Endothelial cell of umbilical vein (primary cell): ENCODE measurements around the gene CPVL. TPM values are rescaled to one million over a fixed set of nuclear protein-coding genes. Genes with fewer than 3 reads are reported as not detected.

Experiments used
- BruUV-seq: library from RNA; stranded (reverse); fragments of 400-500 nt; replicated peaks from 2 replicates; lab custom pipeline; 2021; lab: Mats Ljungman, UMichigan
- CTCF ChIA-PET: fragments of 300-600, 350-600 bp; sonication (Branson Sonifier 250); formaldehyde crosslinking; loops from one replicate; lab custom pipeline; 2021; ENCODE audit warnings: antibody characterized with exemption, inconsistent platforms; lab: Charles Lee
- POLR2A ChIA-PET: fragments of 300-600, 350-600 bp; sonication (Branson Sonifier 250); formaldehyde crosslinking; loops from one replicate; lab custom pipeline; 2021; ENCODE audit warnings: antibody characterized with exemption, inconsistent platforms; lab: Charles Lee
- DNase-seq: peaks from one replicate; pipeline ENCODE4 v3.0.0-alpha.2; 2011; ENCODE audit warnings: low read depth, low spot score
- FAIRE-seq: peaks from 2 replicates; lab custom pipeline; 2011; peaks lifted over from hg19 to GRCh38; lab: Jason Lieb, UNC
- H2AFZ ChIP-seq: 2 replicates; pipeline ENCODE4 v1.6.0; 2012; ENCODE audit warnings: low read depth, low read length, control low read depth, inconsistent platforms
- H3K27ac ChIP-seq: 2 replicates; pipeline ENCODE4 v1.5.1; 2011; ENCODE audit warnings: low read depth, mild to moderate bottlenecking, control low read depth, low read length, moderate library complexity; ENCODE audit not compliant: insufficient read depth
- H3K27me3 ChIP-seq, 2 experiments: 2 replicates each; pipeline versions ENCODE4 v1.6.0 to v1.6.1; 2011; ENCODE audit warnings: low read length in 2 of 2, mixed read lengths in 1 of 2; ENCODE audit not compliant: control insufficient read depth in 2 of 2, insufficient read depth in 2 of 2
- H3K36me3 ChIP-seq, 2 experiments: 2 replicates in 1 of 2; 3 replicates in 1 of 2; pipeline ENCODE4 v1.5.1; 2011; ENCODE audit warnings: low read length in 2 of 2, mild to moderate bottlenecking in 1 of 2, moderate library complexity in 1 of 2; ENCODE audit not compliant: control insufficient read depth in 2 of 2, insufficient read depth in 2 of 2; ENCODE audit errors: extremely low read depth in 1 of 2
- H3K4me1 ChIP-seq: 3 replicates; pipeline ENCODE4 v1.5.1; 2011; ENCODE audit warnings: mild to moderate bottlenecking, low read length; ENCODE audit not compliant: control insufficient read depth, insufficient read depth; ENCODE audit errors: extremely low read depth
- H3K4me2 ChIP-seq: 2 replicates; pipeline ENCODE4 v1.6.1; 2011; ENCODE audit warnings: low read length, control low read depth, mixed read lengths; ENCODE audit not compliant: insufficient read depth
- H3K4me3 ChIP-seq, 3 experiments: fragments of 200-600 bp in 1 of 3; sonication (generic), shearing (Covaris generic) in 1 of 3; replicated peaks in 1 of 3; 2 replicates each; pipeline ENCODE4 v1.5.1; 2011 to 2016; ENCODE audit warnings: control low read depth in 3 of 3, low read length in 3 of 3, mild to moderate bottlenecking in 2 of 3, inconsistent platforms in 1 of 3, low read depth in 1 of 3, moderate library complexity in 1 of 3; ENCODE audit not compliant: insufficient read depth in 1 of 3
- H3K79me2 ChIP-seq: 2 replicates; pipeline ENCODE4 v1.6.0; 2012; ENCODE audit warnings: low read length, inconsistent platforms; ENCODE audit not compliant: control insufficient read depth, insufficient read depth
- H3K9ac ChIP-seq: replicated peaks from 2 replicates; pipeline ENCODE3; 2011; ENCODE audit warnings: low read length, control low read depth; ENCODE audit not compliant: insufficient read depth; ENCODE audit errors: extremely low read depth
- H3K9me1 ChIP-seq: replicated peaks from 3 replicates; pipeline ENCODE4 v1.6.0; 2011; ENCODE audit warnings: mild to moderate bottlenecking, low read length; ENCODE audit not compliant: control insufficient read depth, insufficient read depth; ENCODE audit errors: extremely low read depth
- H3K9me3 ChIP-seq: replicated peaks from 2 replicates; pipeline ENCODE4 v1.5.1; 2012; ENCODE audit warnings: low read length, inconsistent platforms; ENCODE audit not compliant: control insufficient read depth, insufficient read depth
- H4K20me1 ChIP-seq: replicated peaks from 2 replicates; pipeline ENCODE3; 2011; ENCODE audit warnings: mild to moderate bottlenecking, low read length; ENCODE audit not compliant: control insufficient read depth, insufficient read depth; ENCODE audit errors: extremely low read depth
- EZH2 ChIP-seq: IDR thresholded peaks from 2 replicates; pipeline ENCODE4 v1.6.1; 2012; ENCODE audit warnings: borderline replicate concordance, low read depth, mild to moderate bottlenecking, moderate library complexity, low read length, inconsistent platforms; ENCODE audit not compliant: severe bottlenecking
- FOS ChIP-seq: IDR thresholded peaks from 2 replicates; pipeline ENCODE4 v1.6.1; 2011; ENCODE audit warnings: mild to moderate bottlenecking, low read length, moderate library complexity, borderline replicate concordance; ENCODE audit not compliant: insufficient read depth
- GATA2 ChIP-seq: IDR thresholded peaks from 2 replicates; pipeline ENCODE4 v1.7.0; 2011; ENCODE audit warnings: low read depth, mild to moderate bottlenecking, moderate library complexity, mixed read lengths, low read length; ENCODE audit not compliant: insufficient read length, insufficient read depth
- JUN ChIP-seq: IDR thresholded peaks from 2 replicates; pipeline ENCODE4 v1.6.1; 2011; ENCODE audit warnings: borderline replicate concordance, low read depth; ENCODE audit not compliant: insufficient read length, insufficient read depth
- MYC ChIP-seq: IDR thresholded peaks from one replicate; pipeline ENCODE4 v1.6.1; 2011; ENCODE audit warnings: mild to moderate bottlenecking, low read depth, low read length
- POLR2A ChIP-seq: IDR thresholded peaks from 2 replicates; pipeline ENCODE4 v1.6.1; 2012; ENCODE audit warnings: low read depth, mild to moderate bottlenecking, control low read depth, low read length
- dilution Hi-C: fragments of 300-500 bp; cut with MboI; formaldehyde crosslinking; loops from one replicate; pipeline ENCODE4 v1.15.0; 2019; ENCODE audit warnings: low sequenced_read_pairs; ENCODE audit not compliant: extremely low pct_ligation_motif_present
- intact Hi-C: fragments of 100-400 bp; cut with micrococcal nuclease; formaldehyde crosslinking; loops from one replicate; pipeline ENCODE4 v1.10.0; 2022
- polyA plus RNA-seq, 4 experiments: library from polyadenylated mRNA; depleted of rRNA in 3 of 4; stranded (reverse) in 3 of 4; unstranded in 1 of 4; fragments of >200 nt; gene quantifications; 2 replicates each; pipeline versions ENCODE4 v1.2.1 to v1.2.3, GENCODE V29; 2011 to 2012; ENCODE audit warnings: missing spikeins in 1 of 4
- total RNA-seq: library from RNA; stranded (reverse); gene quantifications from 2 replicates; pipeline ENCODE4 v1.2.3, GENCODE V29; 2021
- TF ChIP-seq, protein P1 (sequence below), 2 donors: IDR thresholded peaks; 1 replicate in 1 of 2; 2 replicates in 1 of 2; pipeline ENCODE4 v1.5.1; 2011; ENCODE audit warnings: low read length in 2 of 2, mild to moderate bottlenecking in 2 of 2, moderate library complexity in 2 of 2, control low read depth in 1 of 2, inconsistent platforms in 1 of 2, low read depth in 1 of 2; ENCODE audit not compliant: insufficient read depth in 1 of 2; ENCODE audit errors: extremely low read depth in 1 of 2
- TF ChIP-seq, protein P2 (sequence below): IDR thresholded peaks from 2 replicates; pipeline ENCODE4 v1.6.1; 2011; ENCODE audit not compliant: insufficient read depth, insufficient read length

The CPVL gene
- total and polyA plus RNA-seq, 2 donors (not counting 3 experiments of a cell fraction or from before 2014, with no cell fraction given) = 0.14 TPM; not detected in 1

DNA sequence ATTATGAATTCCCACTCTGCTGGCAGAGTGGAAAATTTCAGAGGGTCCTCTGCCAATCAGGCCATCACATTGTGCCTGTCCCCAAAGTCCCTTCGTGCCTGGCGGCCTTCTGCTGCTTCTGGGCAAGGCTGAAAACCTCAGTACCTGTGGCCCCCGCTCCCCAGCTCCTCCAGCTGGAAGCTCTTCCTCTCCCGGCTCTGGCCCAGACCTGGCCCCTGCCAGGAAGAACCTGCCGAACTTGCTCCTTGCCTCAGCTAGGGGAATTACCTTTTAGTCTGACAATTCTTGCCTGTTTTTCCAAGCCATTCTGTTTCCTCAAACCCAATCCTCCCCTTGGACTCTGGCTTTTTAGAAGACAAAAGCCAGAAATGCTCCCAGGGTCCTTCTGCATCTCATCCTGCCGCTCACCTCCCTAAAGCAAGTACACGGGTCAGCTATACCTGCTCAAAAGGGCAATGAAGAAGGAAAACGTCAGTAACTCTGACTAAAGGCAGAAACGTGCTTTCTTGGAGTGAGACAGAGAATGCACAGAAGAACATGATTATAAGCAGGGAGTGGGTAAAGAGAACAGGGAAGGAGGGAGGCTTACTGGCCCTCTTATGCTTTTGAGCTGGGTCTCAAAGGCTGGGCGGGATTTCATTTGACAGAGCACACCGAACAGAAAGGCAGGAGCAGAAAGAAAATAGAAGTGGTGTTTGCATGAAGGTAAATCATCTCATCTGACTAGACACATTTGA is 160.1 kb downstream of the CPVL start:
- H4K20me1 ChIP-seq = no peaks in the 10 kb centered on the region
- H3K9ac ChIP-seq = no peak overlapping the region
- no peaks in the 10 kb centered on the region for H3K36me3 ChIP-seq
- no peak for TF ChIP-seq FOS
- no peak for TF ChIP-seq GATA2
- TF ChIP-seq EZH2 = no peak
- no peak for TF ChIP-seq POLR2A
- TF ChIP-seq MYC = no peak
- TF ChIP-seq, protein P1, sequence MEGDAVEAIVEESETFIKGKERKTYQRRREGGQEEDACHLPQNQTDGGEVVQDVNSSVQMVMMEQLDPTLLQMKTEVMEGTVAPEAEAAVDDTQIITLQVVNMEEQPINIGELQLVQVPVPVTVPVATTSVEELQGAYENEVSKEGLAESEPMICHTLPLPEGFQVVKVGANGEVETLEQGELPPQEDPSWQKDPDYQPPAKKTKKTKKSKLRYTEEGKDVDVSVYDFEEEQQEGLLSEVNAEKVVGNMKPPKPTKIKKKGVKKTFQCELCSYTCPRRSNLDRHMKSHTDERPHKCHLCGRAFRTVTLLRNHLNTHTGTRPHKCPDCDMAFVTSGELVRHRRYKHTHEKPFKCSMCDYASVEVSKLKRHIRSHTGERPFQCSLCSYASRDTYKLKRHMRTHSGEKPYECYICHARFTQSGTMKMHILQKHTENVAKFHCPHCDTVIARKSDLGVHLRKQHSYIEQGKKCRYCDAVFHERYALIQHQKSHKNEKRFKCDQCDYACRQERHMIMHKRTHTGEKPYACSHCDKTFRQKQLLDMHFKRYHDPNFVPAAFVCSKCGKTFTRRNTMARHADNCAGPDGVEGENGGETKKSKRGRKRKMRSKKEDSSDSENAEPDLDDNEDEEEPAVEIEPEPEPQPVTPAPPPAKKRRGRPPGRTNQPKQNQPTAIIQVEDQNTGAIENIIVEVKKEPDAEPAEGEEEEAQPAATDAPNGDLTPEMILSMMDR (IDR thresholded peaks at IDR 0.05; ENCODE audit: extremely low read depth in 1 of 2, insufficient read depth in 1 of 2, low read depth in 1 of 2, low read length in 2 of 2) = no peak
- no peak for TF ChIP-seq JUN
- TF ChIP-seq, protein P2, sequence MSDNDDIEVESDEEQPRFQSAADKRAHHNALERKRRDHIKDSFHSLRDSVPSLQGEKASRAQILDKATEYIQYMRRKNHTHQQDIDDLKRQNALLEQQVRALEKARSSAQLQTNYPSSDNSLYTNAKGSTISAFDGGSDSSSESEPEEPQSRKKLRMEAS = no peak
- intact Hi-C loops (no loop called here), dilution Hi-C loops (no loop called here)
- H3K79me2 ChIP-seq = no peaks in the 10 kb centered on the region
- no peaks in the 10 kb centered on the region for H3K4me1 ChIP-seq
- no peak overlapping the region for H3K27ac ChIP-seq
- BruUV-seq = no TSS peak
- H3K9me1 ChIP-seq = no peaks in the 10 kb centered on the region
- H3K9me3 ChIP-seq = no peaks in the 10 kb centered on the region
- peaks cover 2 to 3% of the 10 kb centered on the region in 2 experiments for H3K27me3 ChIP-seq
- ChIA-PET CTCF (interaction anchor here (1.1 to 1.5 kb wide), 3 partner anchors 30 to 120 kb away, joined by 3 to 6 read pairs (median 3); no protein-coding TSS in a partner anchor), POLR2A (no interaction called here)
- H3K4me2 ChIP-seq = no peak overlapping the region
- FAIRE-seq (no peak), DNase-seq (no peak)
- H2AFZ ChIP-seq = no peak overlapping the region
- H3K4me3 ChIP-seq = no peak overlapping the region
